Lower lobe of right lung (tissue), 2 donors: Measurements from ENCODE around the gene DCST1. TPM values are rescaled to one million over a fixed set of nuclear protein-coding genes. Genes with fewer than 3 reads are reported as not detected.

Experiments
- ATAC-seq, 2 donors: fragments of 200-7000 bp; cut with Tn5 transposase; one replicate each; pipeline ENCODE4 v1.9.1; 2020 to 2022; ENCODE audit warnings: mild to moderate bottlenecking in 2 of 2, moderate library complexity in 2 of 2
- DNase-seq: peaks from one replicate; pipeline ENCODE4 v3.0.0-alpha.2; 2020
- H3K27ac ChIP-seq: fragments of 200-600 bp; one replicate; pipeline ENCODE4 v1.8.0; 2022
- H3K27me3 ChIP-seq: fragments of 200-600 bp; one replicate; pipeline ENCODE4 v1.8.0; 2022; ENCODE audit warnings: low read depth
- H3K36me3 ChIP-seq: fragments of 200-600 bp; one replicate; pipeline ENCODE4 v1.8.0; 2022; ENCODE audit warnings: mild to moderate bottlenecking
- H3K4me1 ChIP-seq: fragments of 200-600 bp; one replicate; pipeline ENCODE4 v1.8.0; 2022
- H3K4me3 ChIP-seq: fragments of 200-600 bp; one replicate; pipeline ENCODE4 v1.8.0; 2022; ENCODE audit warnings: mild to moderate bottlenecking
- H3K9me3 ChIP-seq: fragments of 200-600 bp; one replicate; pipeline ENCODE4 v1.8.0; 2022
- intact Hi-C: fragments of 100-400 bp; cut with DNase I; formaldehyde crosslinking; loops from one replicate; pipeline ENCODE4 v1.11.0; 2022
- total RNA-seq: library from RNA; stranded (reverse); fragmentation: NEBNext Ultra II Directional; extraction: Animal tissue kit (Norgen Biotek cat#: 25700); gene quantifications from one replicate; pipeline ENCODE4 v1.2.1, GENCODE V29; 2021
- TF ChIP-seq, protein P1 (sequence below): fragments of 200-600 bp; IDR thresholded peaks from one replicate; pipeline ENCODE4 v1.8.0; 2022; ENCODE audit warnings: antibody characterized with exemption, mild to moderate bottlenecking
- donor health status: DM: no; HTN: yes; CAD: no; lungs with severe emphysema.

The DCST1 gene
- total RNA-seq, 1 donor from 2014 or later: not detected

DNA sequence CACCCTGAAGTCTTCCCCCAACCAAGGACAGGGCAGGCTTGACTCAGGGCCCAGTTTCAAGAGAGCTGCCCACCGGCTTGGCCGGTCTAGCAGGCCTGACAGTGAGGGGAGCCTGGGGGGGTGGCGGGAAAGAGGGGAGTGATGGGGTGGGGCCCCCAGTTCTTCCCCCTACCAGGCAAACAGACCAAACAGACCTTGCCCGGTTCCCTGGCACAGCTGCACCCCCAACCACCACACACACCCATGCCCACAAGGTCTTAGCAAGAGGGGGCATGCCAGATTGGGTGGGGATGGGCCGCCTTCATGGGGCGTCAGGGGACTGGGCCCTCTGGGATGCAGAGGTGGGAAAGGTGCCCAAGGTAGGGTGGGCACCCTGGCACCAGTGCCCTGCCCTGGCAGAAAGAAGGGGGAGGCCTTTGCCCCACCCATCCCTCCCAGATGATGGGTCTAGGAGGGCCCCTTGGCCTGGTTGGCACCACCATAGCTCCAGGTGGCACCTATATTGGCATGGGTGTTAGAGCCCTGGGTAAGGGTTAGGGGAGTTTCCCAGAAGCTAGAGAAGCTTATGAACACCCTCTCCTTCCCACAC lies 22.1 kb upstream of the DCST1 start:
- Histone ChIP-seq H3K9me3 (no peaks in the 10 kb centered on the region), H3K36me3 (peaks cover 31% of the 10 kb centered on the region), H3K4me1 (peaks cover 89% of the 10 kb centered on the region), H3K27me3 (no peaks in the 10 kb centered on the region), H3K27ac (peak overlapping the region; percentile 76), H3K4me3 (no peak overlapping the region)
- TF ChIP-seq, protein P1, sequence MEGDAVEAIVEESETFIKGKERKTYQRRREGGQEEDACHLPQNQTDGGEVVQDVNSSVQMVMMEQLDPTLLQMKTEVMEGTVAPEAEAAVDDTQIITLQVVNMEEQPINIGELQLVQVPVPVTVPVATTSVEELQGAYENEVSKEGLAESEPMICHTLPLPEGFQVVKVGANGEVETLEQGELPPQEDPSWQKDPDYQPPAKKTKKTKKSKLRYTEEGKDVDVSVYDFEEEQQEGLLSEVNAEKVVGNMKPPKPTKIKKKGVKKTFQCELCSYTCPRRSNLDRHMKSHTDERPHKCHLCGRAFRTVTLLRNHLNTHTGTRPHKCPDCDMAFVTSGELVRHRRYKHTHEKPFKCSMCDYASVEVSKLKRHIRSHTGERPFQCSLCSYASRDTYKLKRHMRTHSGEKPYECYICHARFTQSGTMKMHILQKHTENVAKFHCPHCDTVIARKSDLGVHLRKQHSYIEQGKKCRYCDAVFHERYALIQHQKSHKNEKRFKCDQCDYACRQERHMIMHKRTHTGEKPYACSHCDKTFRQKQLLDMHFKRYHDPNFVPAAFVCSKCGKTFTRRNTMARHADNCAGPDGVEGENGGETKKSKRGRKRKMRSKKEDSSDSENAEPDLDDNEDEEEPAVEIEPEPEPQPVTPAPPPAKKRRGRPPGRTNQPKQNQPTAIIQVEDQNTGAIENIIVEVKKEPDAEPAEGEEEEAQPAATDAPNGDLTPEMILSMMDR: no peak
- intact Hi-C loops: no loop called here
- DNase-seq (no peak), ATAC-seq (no peak)

DNA sequence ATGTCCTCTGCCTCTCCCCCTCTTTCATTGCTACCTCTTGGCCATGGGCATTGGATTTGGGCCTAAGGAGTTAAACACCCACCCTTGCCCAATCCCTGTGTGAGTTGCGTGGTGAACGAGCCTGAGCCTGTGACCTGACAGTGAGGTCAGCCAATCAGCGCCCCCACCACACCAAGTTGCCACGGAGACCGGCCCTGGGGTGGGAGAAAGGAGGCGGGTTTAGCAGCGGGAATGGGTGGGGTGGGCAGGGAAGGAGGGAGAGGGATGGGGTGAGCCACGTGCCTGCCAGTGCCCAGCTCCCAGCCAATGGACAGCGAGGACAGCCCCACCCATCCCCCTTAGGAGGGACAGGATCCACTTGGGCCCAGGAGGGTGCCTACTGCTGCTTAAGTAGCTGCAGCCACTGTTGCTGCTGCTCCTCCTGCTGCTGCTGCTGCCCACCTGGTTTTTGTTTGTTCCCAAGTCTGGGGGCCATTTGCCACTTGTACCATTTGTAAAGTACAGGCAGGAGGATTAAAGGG lies 21.5 kb upstream of the DCST1 start:
- Histone ChIP-seq H3K9me3 (no peaks in the 10 kb centered on the region), H3K4me3 (no peak overlapping the region), H3K36me3 (peaks cover 34% of the 10 kb centered on the region), H3K27ac (peak overlapping the region; percentile 76), H3K4me1 (peaks cover 89% of the 10 kb centered on the region), H3K27me3 (no peaks in the 10 kb centered on the region)
- TF ChIP-seq, protein P1: no peak
- intact Hi-C loops: no loop called here
- ATAC-seq: peak; percentile 66 to 68
- DNase-seq: peak; percentile 85

DNA sequence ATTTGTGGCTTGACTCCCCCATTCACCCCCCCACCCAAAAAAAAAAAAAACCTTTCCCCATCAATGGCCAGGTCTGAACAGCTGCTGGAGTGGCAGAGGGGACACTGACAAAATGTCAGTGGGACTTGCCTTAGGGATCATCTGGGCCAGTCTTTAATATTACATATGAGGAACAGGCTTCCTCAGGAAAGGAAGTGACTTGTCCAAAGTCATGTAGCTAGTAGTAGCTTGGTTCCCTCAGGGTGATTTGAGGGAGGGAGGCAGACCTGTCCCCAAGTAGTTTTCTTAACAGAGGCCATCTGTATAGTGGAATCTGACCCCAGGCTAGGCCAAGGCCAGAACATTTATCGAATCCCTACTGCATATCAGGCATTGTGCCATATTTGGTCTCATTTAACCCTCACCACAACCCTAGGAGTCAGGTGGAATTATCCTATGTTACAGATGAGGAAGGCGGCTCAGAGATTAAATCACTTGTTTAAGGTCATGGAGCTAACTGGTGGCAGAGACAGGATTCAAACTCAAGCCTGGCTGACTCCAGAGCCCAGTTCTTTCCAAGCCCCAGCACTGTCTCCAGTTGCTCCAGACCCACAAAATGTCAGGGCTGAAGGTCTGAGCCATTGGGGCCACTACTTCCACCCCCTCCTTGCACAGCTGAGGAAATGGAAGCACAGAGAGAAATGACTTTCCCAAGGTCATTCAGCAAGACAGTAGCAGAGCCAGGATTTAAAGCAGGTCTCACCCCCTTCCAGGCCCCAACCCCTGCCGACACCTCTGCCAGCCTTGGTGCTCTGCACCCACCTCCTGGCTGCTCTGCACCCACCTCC lies 20.6 kb upstream of the DCST1 start:
- no peak overlapping the region for H3K27ac ChIP-seq
- DNase-seq: no peak
- H3K27me3 ChIP-seq: no peaks in the 10 kb centered on the region
- H3K4me1 ChIP-seq: peaks cover 89% of the 10 kb centered on the region
- H3K4me3 ChIP-seq: peak overlapping the region; percentile 1
- intact Hi-C loops: no loop called here
- peaks cover 34% of the 10 kb centered on the region for H3K36me3 ChIP-seq
- TF ChIP-seq, protein P1: no peak
- ATAC-seq: no peak
- H3K9me3 ChIP-seq: no peaks in the 10 kb centered on the region

DNA sequence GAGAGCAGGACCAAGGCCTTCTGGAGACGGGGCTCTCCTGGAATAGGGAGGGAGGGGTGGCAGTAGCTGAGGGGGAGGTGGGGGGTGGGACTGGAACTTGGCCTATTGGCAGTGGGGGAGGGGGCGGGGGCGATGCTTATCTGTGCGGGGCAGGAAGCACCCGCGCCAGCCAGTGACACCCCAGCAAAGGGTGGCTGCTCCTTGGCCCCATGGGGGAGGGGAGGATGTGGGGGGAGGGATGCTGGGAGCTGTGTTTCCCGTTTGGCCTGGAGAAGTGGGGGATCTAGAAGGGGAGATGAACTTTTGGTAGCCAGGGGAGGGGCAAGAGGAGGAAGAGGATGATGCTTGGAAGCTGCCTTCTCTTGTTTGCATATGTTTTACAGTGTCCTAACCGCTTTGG lies 20.0 kb upstream of the DCST1 start:
- Histone ChIP-seq H3K9me3 (no peaks in the 10 kb centered on the region), H3K36me3 (peaks cover 34% of the 10 kb centered on the region), H3K27ac (no peak overlapping the region), H3K4me3 (no peak overlapping the region), H3K27me3 (no peaks in the 10 kb centered on the region), H3K4me1 (peaks cover 89% of the 10 kb centered on the region)
- TF ChIP-seq, protein P1: no peak
- no peak for ATAC-seq
- intact Hi-C loops: no loop called here
- DNase-seq: no peak

DNA sequence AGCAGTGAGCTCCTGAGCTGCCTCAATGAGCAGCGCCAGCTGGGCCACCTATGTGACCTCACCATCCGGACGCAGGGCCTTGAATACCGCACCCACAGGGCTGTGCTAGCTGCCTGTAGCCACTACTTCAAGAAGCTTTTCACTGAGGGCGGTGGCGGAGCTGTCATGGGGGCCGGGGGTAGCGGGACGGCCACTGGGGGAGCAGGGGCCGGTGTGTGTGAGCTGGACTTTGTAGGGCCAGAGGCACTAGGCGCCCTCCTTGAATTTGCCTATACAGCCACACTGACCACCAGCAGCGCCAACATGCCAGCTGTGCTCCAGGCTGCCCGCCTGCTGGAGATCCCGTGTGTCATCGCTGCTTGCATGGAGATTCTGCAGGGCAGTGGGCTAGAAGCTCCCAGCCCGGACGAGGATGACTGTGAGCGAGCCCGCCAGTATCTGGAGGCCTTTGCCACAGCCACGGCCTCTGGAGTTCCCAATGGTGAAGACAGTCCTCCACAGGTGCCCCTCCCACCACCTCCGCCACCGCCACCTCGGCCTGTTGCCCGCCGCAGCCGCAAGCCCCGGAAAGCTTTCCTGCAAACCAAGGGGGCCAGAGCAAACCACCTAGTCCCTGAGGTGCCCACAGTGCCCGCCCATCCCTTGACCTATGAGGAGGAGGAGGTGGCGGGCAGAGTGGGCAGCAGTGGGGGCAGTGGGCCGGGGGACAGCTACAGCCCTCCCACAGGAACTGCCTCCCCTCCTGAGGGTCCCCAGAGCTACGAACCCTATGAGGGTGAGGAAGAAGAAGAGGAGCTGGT lies 18.7 kb upstream of the DCST1 start:
- peaks cover 34% of the 10 kb centered on the region for H3K36me3 ChIP-seq
- no peak overlapping the region for H3K27ac ChIP-seq
- no peaks in the 10 kb centered on the region for H3K27me3 ChIP-seq
- intact Hi-C loops: no loop called here
- TF ChIP-seq, protein P1: no peak
- no peak for DNase-seq
- H3K9me3 ChIP-seq: no peaks in the 10 kb centered on the region
- peaks cover 86% of the 10 kb centered on the region for H3K4me1 ChIP-seq
- no peak overlapping the region for H3K4me3 ChIP-seq
- no peak for ATAC-seq
